ENCODE measurements around the gene CPLANE2. TPM values are rescaled to one million over a fixed set of nuclear protein-coding genes. Genes with fewer than 3 reads are reported as not detected.

CPLANE2 gene
- total RNA-seq, 6 donors from 2014 or later, result 3.0 to 11.6 (median 8.0) TPM

GRCh38 chr1:16276302-16277030 is 39.5 kb upstream of the CPLANE2 start:
- H3K27ac ChIP-seq, result no peak overlapping the region
- H3K4me3 ChIP-seq, result no peak overlapping the region
- WGBS, 2 donors, result 78 to 80% methylated on average over 6 of the region's 6 CpGs
- ATAC-seq (ENCODE audit: low FRiP score in 2 of 2), result no peak
- H3K4me1 ChIP-seq, result peaks cover 0 to 4% (median under 1%) of the 10 kb centered on the region in 4 donors
- DNase-seq, result no peak
- no peaks in the 10 kb centered on the region for H3K9me3 ChIP-seq
- H3K36me3 ChIP-seq, result no peaks in the 10 kb centered on the region
- TF ChIP-seq POLR2AphosphoS5 (IDR thresholded peaks at IDR 0.05), result no peak
- TF ChIP-seq POLR2A (IDR thresholded peaks at IDR 0.05), result no peak
- no peak for TF ChIP-seq CTCF (IDR thresholded peaks at IDR 0.05)
- no peak for TF ChIP-seq EP300 (IDR thresholded peaks at IDR 0.05)
- H3K27me3 ChIP-seq, result no peaks in the 10 kb centered on the region

- ATAC-seq (ENCODE audit: low FRiP score in 2 of 2) (no peak), DNase-seq (no peak)
- TF ChIP-seq CTCF (IDR thresholded peaks at IDR 0.05) (no peak), POLR2A (IDR thresholded peaks at IDR 0.05) (no peak), POLR2AphosphoS5 (IDR thresholded peaks at IDR 0.05) (no peak), EP300 (IDR thresholded peaks at IDR 0.05) (no peak)
- WGBS, 2 donors, result 89 to 94% methylated on average over 7 of the region's 7 CpGs
- Histone ChIP-seq H3K4me1 (peaks cover 0 to 5% (median 2%) of the 10 kb centered on the region in 4 donors), H3K4me3 (no peak overlapping the region), H3K27ac (no peak overlapping the region), H3K9me3 (no peaks in the 10 kb centered on the region), H3K27me3 (no peaks in the 10 kb centered on the region), H3K36me3 (no peaks in the 10 kb centered on the region)
These were observed 38.6 kb upstream of the CPLANE2 start for GRCh38 chr1:16275591-16275990.

- no peaks in the 10 kb centered on the region for H3K9me3 ChIP-seq
- peaks cover 7 to 28% (median 23%) of the 10 kb centered on the region in 4 donors for H3K4me1 ChIP-seq
- TF ChIP-seq EP300 (IDR thresholded peaks at IDR 0.05) (no peak), POLR2AphosphoS5 (IDR thresholded peaks at IDR 0.05) (no peak), POLR2A (IDR thresholded peaks at IDR 0.05) (no peak)
- H3K36me3 ChIP-seq, result no peaks in the 10 kb centered on the region
- H3K27ac ChIP-seq, result no peak overlapping the region
- no peak overlapping the region for H3K4me3 ChIP-seq
- no peaks in the 10 kb centered on the region for H3K27me3 ChIP-seq
- DNase-seq, result no peak
- no peak for ATAC-seq (ENCODE audit: low FRiP score in 2 of 2)
These were observed 30.8 kb upstream of the CPLANE2 start for GRCh38 chr1:16267690-16268180.

- DNase-seq (no peak), ATAC-seq (ENCODE audit: low FRiP score in 2 of 2) (no peak)
- Histone ChIP-seq H3K4me1 (peaks cover 7 to 28% (median 23%) of the 10 kb centered on the region in 4 donors), H3K27ac (peak overlapping the region in 1 of 4 donors; percentile 33), H3K27me3 (no peaks in the 10 kb centered on the region), H3K9me3 (no peaks in the 10 kb centered on the region), H3K36me3 (no peaks in the 10 kb centered on the region), H3K4me3 (no peak overlapping the region)
- WGBS, 2 donors, result 82 to 84% methylated on average over 4 of the region's 4 CpGs
- TF ChIP-seq CTCF (IDR thresholded peaks at IDR 0.05), result no peak
- TF ChIP-seq EP300 (IDR thresholded peaks at IDR 0.05), result no peak
- TF ChIP-seq POLR2A (IDR thresholded peaks at IDR 0.05), result no peak
- TF ChIP-seq POLR2AphosphoS5 (IDR thresholded peaks at IDR 0.05), result no peak
These were observed 29.6 kb upstream of the CPLANE2 start for GRCh38 chr1:16266411-16267118.

GRCh38 chr1:16262067-16262466 is 25.1 kb upstream of the CPLANE2 start:
- no peak overlapping the region for H3K27ac ChIP-seq
- WGBS, 2 donors, result 89 to 90% methylated on average over 1 of the region's 1 CpG
- peaks cover 2 to 13% (median 9%) of the 10 kb centered on the region in 4 donors for H3K4me1 ChIP-seq
- ATAC-seq (ENCODE audit: low FRiP score in 2 of 2), result no peak
- TF ChIP-seq POLR2A (IDR thresholded peaks at IDR 0.05), result no peak
- no peak for TF ChIP-seq POLR2AphosphoS5 (IDR thresholded peaks at IDR 0.05)
- no peak for TF ChIP-seq CTCF (IDR thresholded peaks at IDR 0.05)
- TF ChIP-seq EP300 (IDR thresholded peaks at IDR 0.05), result no peak
- no peak for DNase-seq
- H3K4me3 ChIP-seq, result no peak overlapping the region
- H3K9me3 ChIP-seq, result no peaks in the 10 kb centered on the region
- no peaks in the 10 kb centered on the region for H3K27me3 ChIP-seq
- H3K36me3 ChIP-seq, result no peaks in the 10 kb centered on the region

All from upper lobe of left lung (tissue), 6 donors.